ENCODE results near the gene PNLIP.

Gene PNLIP

DNA sequence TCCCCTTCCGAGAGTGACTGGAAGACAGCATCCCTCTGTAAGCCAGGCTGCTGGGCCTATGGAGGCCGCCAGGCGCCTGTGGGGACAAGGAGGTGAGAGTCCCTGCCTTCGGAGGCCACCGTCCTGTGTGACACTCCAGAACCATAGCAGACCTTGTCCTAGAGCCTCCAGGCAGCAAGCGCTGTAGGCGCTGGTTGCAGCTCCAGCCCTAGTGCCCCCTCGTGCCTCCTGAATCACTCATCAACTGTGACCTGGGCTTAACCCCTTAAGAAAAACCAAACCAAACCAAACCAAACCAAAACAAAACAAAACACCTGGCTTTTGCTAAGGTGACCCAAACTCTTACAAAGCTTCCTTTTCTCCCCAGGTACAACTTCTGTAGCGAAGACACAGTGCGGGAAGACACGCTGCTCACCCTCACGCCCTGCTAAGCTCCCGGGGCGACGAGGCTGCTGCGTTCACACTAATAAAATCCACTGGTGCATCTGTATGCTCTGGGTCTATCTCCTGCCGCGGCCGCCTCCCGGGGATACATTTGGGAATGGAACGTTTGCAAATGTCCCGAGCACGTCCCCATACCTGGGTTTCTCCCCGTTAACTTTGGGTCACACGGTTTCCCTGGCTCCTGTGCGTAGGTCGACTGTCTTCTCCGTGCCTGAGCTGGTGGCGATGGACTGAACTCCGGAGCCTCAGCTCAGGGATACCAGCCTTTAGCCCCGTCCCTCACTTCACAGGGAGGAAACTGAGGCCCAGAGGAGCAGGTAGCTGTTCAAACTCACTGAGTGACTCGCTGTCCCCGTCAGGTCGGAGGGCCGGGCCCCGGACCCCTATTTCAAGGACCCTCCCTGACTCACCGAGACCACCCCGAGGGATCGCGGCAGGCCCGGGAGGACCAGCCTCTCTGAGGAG, 63.2 kb downstream of the PNLIP start:
- no peak for TF ChIP-seq Cebpa-rat (IDR thresholded peaks at IDR 0.05)
- Histone ChIP-seq H3K27ac (no peak overlapping the region), H3K4me2 (no peak overlapping the region), H3K27me3 (no peaks in the 10 kb centered on the region), H3K4me3 (no peak overlapping the region), H3K4me1 (peaks cover 0 to 6% (median 0%) of the 10 kb centered on the region in 10 experiments; a peak in 2 of 20 replicates), H3K9ac (no peak overlapping the region), H4K20me1 (no peaks in the 10 kb centered on the region; a peak in 1 of 22 replicates), H3K9me3 (replicated peaks in 1 of 11) (peaks cover 13 to 33% (median 24%) of the 10 kb centered on the region in 11 experiments; a peak in 21 of 22 replicates), H3K36me3 (no peaks in the 10 kb centered on the region)

DNA sequence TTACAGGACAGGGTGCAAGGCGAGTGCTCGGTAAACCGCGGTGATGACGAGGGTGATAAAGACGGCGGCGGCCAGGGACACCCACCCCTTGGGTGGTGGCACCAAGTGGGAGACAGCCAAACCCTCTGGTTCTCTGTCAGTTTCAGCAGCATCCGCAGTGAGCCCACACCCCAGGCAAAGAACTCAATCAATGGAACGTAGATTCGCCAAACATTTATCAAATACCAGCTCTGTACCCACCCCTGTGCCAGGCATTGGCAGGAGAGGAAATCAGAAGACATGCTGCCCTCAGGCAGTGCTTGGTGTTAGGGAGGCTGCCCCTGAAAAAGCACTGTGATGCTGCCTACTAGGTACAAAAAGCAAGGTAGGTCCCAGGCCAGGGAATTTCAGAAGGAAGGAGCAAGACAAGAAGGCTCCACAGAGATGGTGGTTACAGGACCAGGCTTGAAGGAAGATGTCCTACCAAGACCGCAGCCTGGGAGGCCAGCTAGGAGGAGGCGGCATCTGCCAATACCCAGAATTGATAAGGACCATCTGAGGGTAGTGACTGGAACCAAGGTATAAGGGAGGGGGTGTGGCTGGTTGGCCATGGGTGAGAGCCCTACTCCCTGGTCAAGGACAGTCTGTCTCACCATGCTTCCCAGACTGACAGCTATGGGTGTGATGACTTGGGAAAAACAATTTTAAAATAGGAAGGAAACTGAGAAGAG, 64.9 kb downstream of the PNLIP start:
- Histone ChIP-seq H3K4me1 (peaks cover 0 to 6% (median 0%) of the 10 kb centered on the region in 10 experiments; a peak in 2 of 20 replicates), H3K4me2 (no peak overlapping the region), H3K4me3 (no peak overlapping the region), H3K36me3 (no peaks in the 10 kb centered on the region), H3K27ac (no peak overlapping the region), H4K20me1 (no peaks in the 10 kb centered on the region; a peak in 1 of 22 replicates), H3K27me3 (no peaks in the 10 kb centered on the region), H3K9ac (no peak overlapping the region), H3K9me3 (replicated peaks in 1 of 11) (peaks cover 13 to 33% (median 24%) of the 10 kb centered on the region in 11 experiments; a peak in 21 of 22 replicates)
- no peak for TF ChIP-seq Cebpa-rat (IDR thresholded peaks at IDR 0.05)

DNA sequence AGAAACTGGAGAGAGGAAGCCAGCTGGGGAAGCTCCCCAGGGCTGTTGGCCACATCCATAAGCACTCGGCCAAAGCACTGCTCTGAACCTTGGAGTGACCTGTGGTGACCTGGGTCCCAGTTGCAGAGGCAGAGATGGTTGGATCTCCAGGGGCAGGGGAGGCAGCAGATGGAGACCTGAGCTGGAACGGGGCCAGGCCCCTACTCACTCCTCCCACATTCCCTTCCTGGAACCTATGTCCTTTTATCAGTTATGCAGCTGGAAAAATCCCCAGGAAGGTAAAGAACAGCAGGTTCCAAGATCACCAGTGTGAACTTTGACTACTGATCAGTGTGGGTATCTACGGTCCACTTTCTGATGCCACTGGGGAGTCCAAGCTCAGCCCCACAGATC, 65.4 kb downstream of the PNLIP start:
- H3K4me2 ChIP-seq = no peak overlapping the region

DNA sequence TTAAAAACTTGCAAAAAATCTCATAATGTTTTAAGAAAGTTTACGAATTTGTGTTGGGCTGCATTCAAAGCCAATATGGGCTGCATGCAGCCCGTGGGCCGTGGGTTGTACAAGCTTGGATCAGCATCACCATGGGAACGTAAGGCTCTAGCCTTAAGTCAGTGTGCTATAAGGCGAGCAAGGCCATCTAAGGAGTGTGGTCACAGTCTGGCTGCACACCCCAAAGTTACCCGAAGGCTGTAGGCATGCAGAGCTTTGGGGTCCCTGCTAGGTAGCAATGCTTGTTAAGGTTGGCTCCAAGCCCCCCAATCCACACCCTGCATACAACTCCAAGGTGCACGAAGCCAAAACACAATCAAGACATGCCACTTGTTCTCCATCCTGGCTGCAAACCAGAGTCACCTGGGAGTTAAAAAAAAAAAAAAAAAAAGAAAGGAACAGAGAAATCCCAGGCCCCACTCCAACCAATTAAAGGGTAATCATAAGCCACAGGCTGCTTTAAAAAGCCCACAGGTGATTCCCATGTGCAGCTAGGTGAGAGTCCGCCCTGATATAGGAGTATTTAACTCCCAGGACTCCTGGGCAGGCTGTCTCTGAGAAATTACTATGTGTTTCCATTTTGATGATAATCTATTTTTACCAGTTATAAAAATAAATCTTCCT, 66.5 kb downstream of the PNLIP start:
- peaks cover 13 to 33% (median 24%) of the 10 kb centered on the region in 11 experiments; a peak in 21 of 22 replicates for H3K9me3 ChIP-seq (replicated peaks in 1 of 11)
- no peak overlapping the region for H3K27ac ChIP-seq
- H3K27me3 ChIP-seq = no peaks in the 10 kb centered on the region
- H3K36me3 ChIP-seq = no peaks in the 10 kb centered on the region
- no peak overlapping the region for H3K9ac ChIP-seq
- no peak for TF ChIP-seq Cebpa-rat (IDR thresholded peaks at IDR 0.05)
- peaks cover 0 to 6% (median 0%) of the 10 kb centered on the region in 10 experiments; a peak in 2 of 20 replicates for H3K4me1 ChIP-seq
- H4K20me1 ChIP-seq = no peaks in the 10 kb centered on the region; a peak in 1 of 22 replicates
- H3K4me3 ChIP-seq = no peak overlapping the region
- no peak overlapping the region for H3K4me2 ChIP-seq

More for the DNA sequence above, 65.4 kb downstream of the PNLIP start:
- H3K9ac ChIP-seq = no peak overlapping the region
- H3K27ac ChIP-seq = no peak overlapping the region
- H3K9me3 ChIP-seq (replicated peaks in 1 of 11) = peaks cover 13 to 33% (median 24%) of the 10 kb centered on the region in 11 experiments; a peak in 21 of 22 replicates
- no peaks in the 10 kb centered on the region for H3K36me3 ChIP-seq
- no peak for TF ChIP-seq Cebpa-rat (IDR thresholded peaks at IDR 0.05)
- peaks cover 0 to 6% (median 0%) of the 10 kb centered on the region in 10 experiments; a peak in 2 of 20 replicates for H3K4me1 ChIP-seq
- H3K27me3 ChIP-seq = no peaks in the 10 kb centered on the region
- H4K20me1 ChIP-seq = no peaks in the 10 kb centered on the region; a peak in 1 of 22 replicates
- no peak overlapping the region for H3K4me3 ChIP-seq

DNA sequence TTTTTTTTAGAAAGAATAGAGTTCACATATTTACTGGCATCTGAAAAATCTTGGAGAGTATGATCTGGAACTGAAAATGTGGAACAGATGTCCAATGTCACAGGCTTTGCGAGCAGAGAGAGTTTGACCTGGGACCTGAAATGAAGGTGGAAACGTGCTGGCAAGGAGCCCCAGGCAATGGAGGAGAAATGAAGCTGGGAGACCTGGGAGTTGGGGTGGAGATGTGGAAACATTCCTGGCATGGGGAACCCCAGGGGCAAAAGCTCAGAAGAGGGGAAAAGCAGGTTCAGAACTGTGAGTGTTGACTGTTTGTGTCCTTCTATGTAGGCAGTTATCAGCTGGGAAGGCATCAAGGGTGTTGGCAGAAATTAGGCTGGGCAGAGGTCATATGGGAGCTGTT, 67.7 kb downstream of the PNLIP start:
- Histone ChIP-seq H4K20me1 (no peaks in the 10 kb centered on the region), H3K4me3 (no peak overlapping the region), H3K4me1 (0 out of 20 replicates have a peak, but pooled peaks cover 0 to 6% (median 0%) of the 10 kb centered on the region in 10 experiments), H3K9me3 (replicated peaks in 1 of 11) (peaks cover 13 to 30% (median 24%) of the 10 kb centered on the region in 11 experiments; a peak in 21 of 22 replicates), H3K27ac (no peak overlapping the region), H3K4me2 (no peak overlapping the region), H3K9ac (no peak overlapping the region), H3K27me3 (no peaks in the 10 kb centered on the region), H3K36me3 (no peaks in the 10 kb centered on the region)
- TF ChIP-seq Cebpa-rat (IDR thresholded peaks at IDR 0.05) = no peak

DNA sequence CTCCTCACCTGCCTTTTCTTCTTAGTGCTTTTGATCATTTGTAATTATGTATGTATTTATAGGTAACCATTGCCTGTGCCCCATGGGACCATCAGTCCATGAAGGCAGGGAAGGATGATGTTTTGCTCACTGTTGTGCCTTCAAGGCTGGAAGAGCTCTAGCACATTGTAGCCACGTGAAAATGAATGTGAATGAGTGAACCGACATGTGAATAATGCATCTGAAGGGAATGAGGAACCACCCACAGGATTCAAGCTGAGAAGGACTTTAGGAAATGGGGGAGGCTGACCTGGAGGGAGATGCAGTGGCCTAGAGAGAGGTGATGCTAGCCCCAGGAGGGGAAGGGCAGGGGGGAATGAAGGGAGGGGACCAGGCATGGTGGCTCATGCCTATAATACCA, 69.1 kb downstream of the PNLIP start:
- H3K9me3 ChIP-seq (replicated peaks in 1 of 11) = peaks cover 5 to 16% (median 11%) of the 10 kb centered on the region in 11 experiments; a peak in 21 of 22 replicates
- no peak overlapping the region for H3K27ac ChIP-seq
- H3K4me3 ChIP-seq = no peak overlapping the region
- no peaks in the 10 kb centered on the region for H3K36me3 ChIP-seq
- TF ChIP-seq Cebpa-rat (IDR thresholded peaks at IDR 0.05) = no peak
- 0 out of 20 replicates have a peak, but pooled peaks cover 0 to 6% (median 0%) of the 10 kb centered on the region in 10 experiments for H3K4me1 ChIP-seq
- no peaks in the 10 kb centered on the region for H4K20me1 ChIP-seq
- no peak overlapping the region for H3K4me2 ChIP-seq
- H3K9ac ChIP-seq = no peak overlapping the region
- no peaks in the 10 kb centered on the region for H3K27me3 ChIP-seq

DNA sequence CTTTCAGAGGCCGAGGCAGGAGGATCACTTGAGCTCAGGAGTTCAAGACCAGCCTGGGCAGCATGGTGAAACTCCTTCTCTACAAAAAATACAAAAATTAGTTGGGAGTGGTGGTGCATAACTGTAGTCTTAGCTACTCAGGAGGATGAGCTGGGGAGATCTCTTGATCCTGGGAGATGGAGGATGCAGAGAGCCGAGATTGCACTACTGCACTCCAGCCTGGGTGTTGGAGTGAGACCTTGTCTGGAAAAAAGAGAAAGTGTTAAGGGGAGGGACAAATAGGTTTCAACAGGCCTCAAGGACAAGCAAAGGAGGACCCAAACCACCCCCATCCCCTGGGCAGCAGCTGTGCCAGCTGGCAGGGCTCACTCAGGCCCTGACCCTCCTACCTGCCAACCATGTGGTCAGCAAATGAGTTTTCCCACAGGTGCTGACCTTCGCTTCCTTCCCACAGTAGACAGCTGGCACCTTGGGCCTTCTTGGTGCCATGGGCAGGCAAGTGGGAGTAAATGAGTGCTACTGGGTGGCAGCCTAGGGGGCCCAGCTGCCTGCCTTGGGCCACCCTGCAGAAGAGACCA, 69.6 kb downstream of the PNLIP start:
- no peak for TF ChIP-seq Cebpa-rat (IDR thresholded peaks at IDR 0.05)

More for the DNA sequence above, 69.6 kb downstream of the PNLIP start:
- H3K27ac ChIP-seq = no peak overlapping the region
- no peak overlapping the region for H3K9ac ChIP-seq
- H3K27me3 ChIP-seq = no peaks in the 10 kb centered on the region
- no peaks in the 10 kb centered on the region for H4K20me1 ChIP-seq
- H3K4me2 ChIP-seq = no peak overlapping the region
- H3K9me3 ChIP-seq (replicated peaks in 1 of 11) = peaks cover under 1 to 11% (median 6%) of the 10 kb centered on the region in 11 experiments; a peak in 19 of 22 replicates
- H3K4me1 ChIP-seq = 0 out of 20 replicates have a peak, but pooled peaks cover 0 to 6% (median 0%) of the 10 kb centered on the region in 10 experiments
- H3K36me3 ChIP-seq = no peaks in the 10 kb centered on the region
- H3K4me3 ChIP-seq = no peak overlapping the region
